Measurements from ENCODE around the gene PIGM. TPM values are rescaled to one million over a fixed set of nuclear protein-coding genes. Genes with fewer than 3 reads are reported as not detected.

PIGM gene
- 1 to 10 TPM; 5.2 to 5.7 TPM for total RNA-seq

GRCh38 chr1:160031365-160032164, at the start of gene PIGM:
Gene PIGM, minus strand, starts transcription at chr1:160031990. Its CDS starts 251 bp downstream, at chr1:160031739.
- Mint-ChIP-seq H3K27me3 (peaks cover 2% of the 10 kb centered on the region), H3K4me1 (peaks cover 32% of the 10 kb centered on the region), H3K9me3 (no peaks in the 10 kb centered on the region), H3K4me3 (peak within 1 kb of the TSS; percentile 90), H3K27ac (peak within 1 kb of the TSS; percentile 80), H3K36me3 (ENCODE audit: low read depth) (peaks cover 6% of the 10 kb centered on the region)
- peak; percentile 95 for DNase-seq
- POLR2A ChIA-PET: interaction anchor here (0.7 to 2.0 kb wide), 6 partner anchors 9 to 107 kb away, joined by 3 to 13 read pairs (median 3); partner anchors contain the start of genes IGSF8 and TAGLN2
- CTCF ChIA-PET: interaction anchor here (0.9 to 3.4 kb wide), 7 partner anchors 13 to 91 kb away, joined by 3 to 32 read pairs (median 7); no protein-coding TSS in a partner anchor

- no peak within 1 kb of the TSS for H3K27ac Mint-ChIP-seq
- peaks cover 56% of the 10 kb centered on the region for H3K27me3 Mint-ChIP-seq
- no peaks in the 10 kb centered on the region for H3K9me3 Mint-ChIP-seq
- ChIA-PET POLR2A (no interaction called here), CTCF (interaction anchor here (0.9 to 9.7 kb wide), 4 partner anchors 15 to 255 kb away, joined by 3 to 112 read pairs (median 44); partner anchors contain the start of gene IGSF8)
- no peak within 1 kb of the TSS for H3K4me3 Mint-ChIP-seq
- no peaks in the 10 kb centered on the region for H3K36me3 Mint-ChIP-seq (ENCODE audit: low read depth)
- H3K4me1 Mint-ChIP-seq: peaks cover 9% of the 10 kb centered on the region
- DNase-seq: no peak
Measured at GRCh38 chr1:160081261-160081936, 49.6 kb upstream of the PIGM start, which contains the start of gene KCNJ9. Gene KCNJ9, plus strand, starts transcription at chr1:160081538. Its CDS starts 2,493 bp downstream, at chr1:160084031.

- peaks cover 7% of the 10 kb centered on the region for H3K4me1 Mint-ChIP-seq
- DNase-seq: no peak
- ChIA-PET CTCF (interaction anchor here (0.6 to 9.7 kb wide), 10 partner anchors 10 to 256 kb away, joined by 3 to 112 read pairs (median 16); partner anchors contain the start of genes IGSF8 and KCNJ10), POLR2A (no interaction called here)
- no peaks in the 10 kb centered on the region for H3K9me3 Mint-ChIP-seq
- no peak overlapping the region for H3K4me3 Mint-ChIP-seq
- no peaks in the 10 kb centered on the region for H3K36me3 Mint-ChIP-seq (ENCODE audit: low read depth)
- H3K27ac Mint-ChIP-seq: no peak overlapping the region
- peaks cover 59% of the 10 kb centered on the region for H3K27me3 Mint-ChIP-seq
Measured at GRCh38 chr1:160080381-160081100, 48.8 kb upstream of the PIGM start.

GRCh38 chr1:160079448-160079847, 47.7 kb upstream of the PIGM start:
- peaks cover 66% of the 10 kb centered on the region for H3K27me3 Mint-ChIP-seq
- H3K4me1 Mint-ChIP-seq: peaks cover 4% of the 10 kb centered on the region
- no peaks in the 10 kb centered on the region for H3K9me3 Mint-ChIP-seq
- no peak for DNase-seq
- no peak overlapping the region for H3K4me3 Mint-ChIP-seq
- no peak overlapping the region for H3K27ac Mint-ChIP-seq
- CTCF ChIA-PET: interaction anchor here (0.5 to 10.1 kb wide), 22 partner anchors 7 to 245 kb away, joined by 3 to 112 read pairs (median 6); partner anchors contain the start of genes IGSF8, KCNJ10 and PIGM
- POLR2A ChIA-PET: interaction anchor here (1.1 to 1.4 kb wide), 2 partner anchors 19 to 154 kb away, joined by 3 to 4 read pairs; partner anchors contain the start of genes IGSF8 and TAGLN2
- no peaks in the 10 kb centered on the region for H3K36me3 Mint-ChIP-seq (ENCODE audit: low read depth)

GRCh38 chr1:160078512-160079195, 46.9 kb upstream of the PIGM start:
- ChIA-PET CTCF (interaction anchor here (0.5 to 10.1 kb wide), 35 partner anchors 8 to 269 kb away, joined by 3 to 112 read pairs (median 4); partner anchors contain the start of genes IGSF8, KCNJ10 and PIGM), POLR2A (interaction anchor here (1.1 to 1.6 kb wide), 5 partner anchors 9 to 153 kb away, joined by 3 to 6 read pairs (median 4); partner anchors contain the start of genes IGSF8 and TAGLN2)
- no peaks in the 10 kb centered on the region for H3K36me3 Mint-ChIP-seq (ENCODE audit: low read depth)
- no peak overlapping the region for H3K4me3 Mint-ChIP-seq
- H3K4me1 Mint-ChIP-seq: no peaks in the 10 kb centered on the region
- DNase-seq: peak; percentile 71
- no peaks in the 10 kb centered on the region for H3K9me3 Mint-ChIP-seq
- H3K27ac Mint-ChIP-seq: no peak overlapping the region
- peaks cover 63% of the 10 kb centered on the region for H3K27me3 Mint-ChIP-seq

GRCh38 chr1:160077486-160077885, 45.7 kb upstream of the PIGM start:
- CTCF ChIA-PET: interaction anchor here (0.6 to 10.1 kb wide), 17 partner anchors 9 to 1102 kb away, joined by 3 to 112 read pairs (median 7); partner anchors contain the start of gene IGSF8
- Mint-ChIP-seq H3K27me3 (peaks cover 58% of the 10 kb centered on the region), H3K9me3 (no peaks in the 10 kb centered on the region), H3K4me1 (no peaks in the 10 kb centered on the region), H3K27ac (no peak overlapping the region), H3K36me3 (ENCODE audit: low read depth) (no peaks in the 10 kb centered on the region), H3K4me3 (no peak overlapping the region)
- DNase-seq: no peak
- POLR2A ChIA-PET: interaction anchor here (1.2 to 1.6 kb wide), 3 partner anchors 9 to 31 kb away, joined by 3 to 5 read pairs (median 3); no protein-coding TSS in a partner anchor

- Mint-ChIP-seq H3K36me3 (ENCODE audit: low read depth) (no peaks in the 10 kb centered on the region), H3K4me1 (peaks cover 7% of the 10 kb centered on the region), H3K27me3 (peaks cover 58% of the 10 kb centered on the region), H3K27ac (no peak overlapping the region), H3K9me3 (no peaks in the 10 kb centered on the region), H3K4me3 (no peak overlapping the region)
- DNase-seq: no peak
- CTCF ChIA-PET: interaction anchor here (1.3 to 10.1 kb wide), 3 partner anchors 11 to 303 kb away, joined by 3 to 112 read pairs (median 79); no protein-coding TSS in a partner anchor
- POLR2A ChIA-PET: interaction anchor here (1.4 kb wide), 1 partner anchor 10 kb away, joined by 3 read pairs; no protein-coding TSS in a partner anchor
Measured at GRCh38 chr1:160076295-160076694, 44.5 kb upstream of the PIGM start.

- Mint-ChIP-seq H3K27me3 (peaks cover 55% of the 10 kb centered on the region), H3K4me1 (peaks cover 8% of the 10 kb centered on the region), H3K9me3 (no peaks in the 10 kb centered on the region), H3K27ac (no peak overlapping the region), H3K36me3 (ENCODE audit: low read depth) (no peaks in the 10 kb centered on the region), H3K4me3 (no peak overlapping the region)
- ChIA-PET CTCF (interaction anchor here (1.3 to 10.1 kb wide), 3 partner anchors 11 to 303 kb away, joined by 3 to 112 read pairs (median 79); no protein-coding TSS in a partner anchor), POLR2A (interaction anchor here (1.4 kb wide), 1 partner anchor 11 kb away, joined by 3 read pairs; no protein-coding TSS in a partner anchor)
- no peak for DNase-seq
Measured at GRCh38 chr1:160075836-160076235, 44.0 kb upstream of the PIGM start.

- ChIA-PET CTCF (interaction anchor here (1.2 to 10.1 kb wide), 3 partner anchors 9 to 29 kb away, joined by 3 to 112 read pairs (median 79); no protein-coding TSS in a partner anchor), POLR2A (no interaction called here)
- Mint-ChIP-seq H3K9me3 (no peaks in the 10 kb centered on the region), H3K4me3 (no peak overlapping the region), H3K27me3 (peaks cover 53% of the 10 kb centered on the region), H3K4me1 (peaks cover 15% of the 10 kb centered on the region), H3K27ac (no peak overlapping the region), H3K36me3 (ENCODE audit: low read depth) (no peaks in the 10 kb centered on the region)
- DNase-seq: no peak
Measured at GRCh38 chr1:160074865-160075264, 43.1 kb upstream of the PIGM start.

GRCh38 chr1:160071289-160071688, 39.5 kb upstream of the PIGM start:
- H3K27me3 Mint-ChIP-seq: peaks cover 60% of the 10 kb centered on the region
- no peak overlapping the region for H3K27ac Mint-ChIP-seq
- no peaks in the 10 kb centered on the region for H3K36me3 Mint-ChIP-seq (ENCODE audit: low read depth)
- H3K4me3 Mint-ChIP-seq: no peak overlapping the region
- H3K4me1 Mint-ChIP-seq: peaks cover 18% of the 10 kb centered on the region
- no peak for DNase-seq
- H3K9me3 Mint-ChIP-seq: no peaks in the 10 kb centered on the region
- CTCF ChIA-PET: interaction anchor here (0.6 to 10.1 kb wide), 5 partner anchors 8 to 66 kb away, joined by 3 to 79 read pairs (median 8); no protein-coding TSS in a partner anchor
- POLR2A ChIA-PET: no interaction called here
